GM19099 (cell line): ENCODE data around the gene NUDT3.

ENCODE experiments used
- POLR2A ChIP-seq: IDR thresholded peaks from 3 replicates; pipeline ENCODE4 v1.6.1; 2011; ENCODE audit warnings: low read depth; ENCODE audit not compliant: insufficient read length; ENCODE audit errors: extremely low read depth

Gene NUDT3

DNA sequence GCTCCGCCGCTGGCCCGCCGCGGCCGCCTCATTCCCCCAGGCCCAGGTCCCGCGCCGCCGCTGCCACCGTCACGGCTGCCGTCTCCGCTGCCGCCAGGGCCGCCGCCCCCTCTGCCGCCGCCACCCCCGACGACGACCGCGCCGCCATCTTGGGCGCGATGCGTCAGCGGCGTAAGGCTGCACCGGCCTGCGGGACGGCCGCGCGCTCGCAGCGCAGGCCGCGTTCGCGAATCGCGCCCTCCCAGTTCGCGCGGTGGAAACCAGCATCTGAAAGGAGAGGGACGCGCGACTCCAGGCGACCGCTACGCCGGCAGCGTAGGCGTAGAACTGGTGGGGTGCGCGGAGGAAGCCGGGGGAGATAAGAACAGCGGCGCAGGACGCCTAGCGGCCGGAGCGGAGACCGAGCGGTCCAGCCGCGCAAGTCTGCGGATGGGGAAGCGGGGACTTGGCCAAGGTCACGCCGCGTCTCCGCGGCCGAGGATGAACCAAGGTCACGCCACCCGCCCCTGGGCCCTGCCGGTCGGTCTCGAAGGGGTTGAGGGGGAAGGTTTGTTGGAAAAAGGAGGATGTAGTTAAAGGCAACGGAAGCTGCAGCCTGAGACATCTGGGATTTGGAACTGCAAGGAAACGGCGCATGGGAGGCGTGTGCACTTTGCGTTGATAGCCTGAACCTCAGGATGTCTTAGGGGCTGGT, at the start of gene NUDT3:
Gene NUDT3, minus strand, starts transcription at position 173 of the 694 bp plus-strand sequence. CDS start 307 bp downstream, outside the sequence.
- TF ChIP-seq POLR2A: peak; percentile 83

DNA sequence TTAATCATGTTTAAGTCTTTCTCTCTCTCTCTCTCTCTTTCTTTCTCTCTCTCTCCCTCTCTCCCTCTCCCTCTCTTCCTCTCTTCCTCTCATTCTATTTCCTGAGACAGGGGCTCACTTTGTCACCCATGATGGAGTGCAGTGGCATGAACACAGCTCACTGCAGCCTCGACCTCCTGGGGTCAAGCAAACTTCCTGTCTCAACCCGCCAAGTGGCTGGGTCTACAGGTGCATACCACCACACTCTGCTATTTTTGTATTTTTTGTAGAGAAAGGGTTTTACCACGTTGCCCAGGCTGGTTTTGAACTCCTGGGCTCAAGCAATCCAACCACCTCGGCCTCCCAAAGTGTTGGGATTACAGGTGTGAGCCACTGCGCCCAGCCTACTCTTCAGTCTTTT, 49.1 kb upstream of the NUDT3 start:
- TF ChIP-seq POLR2A: no peak

DNA sequence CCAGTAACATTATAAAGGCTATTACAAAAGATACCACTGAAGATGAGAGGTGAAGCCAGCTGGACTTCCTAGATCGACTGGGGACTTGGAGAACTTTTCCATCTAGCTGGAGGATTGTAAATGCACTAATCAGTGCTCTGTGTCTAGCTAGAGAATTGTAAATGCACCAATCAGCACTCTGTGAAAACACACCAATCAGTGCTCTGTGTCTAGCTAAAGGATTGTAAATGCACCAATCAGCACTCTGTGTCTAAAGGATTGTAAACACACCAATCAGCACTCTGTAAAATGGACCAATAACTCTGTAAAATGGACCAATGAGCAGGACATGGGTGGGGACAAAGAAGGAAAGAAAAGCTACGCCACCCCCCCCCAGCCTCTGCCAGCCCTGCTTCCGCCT, 47.0 kb upstream of the NUDT3 start:
- no peak for TF ChIP-seq POLR2A

DNA sequence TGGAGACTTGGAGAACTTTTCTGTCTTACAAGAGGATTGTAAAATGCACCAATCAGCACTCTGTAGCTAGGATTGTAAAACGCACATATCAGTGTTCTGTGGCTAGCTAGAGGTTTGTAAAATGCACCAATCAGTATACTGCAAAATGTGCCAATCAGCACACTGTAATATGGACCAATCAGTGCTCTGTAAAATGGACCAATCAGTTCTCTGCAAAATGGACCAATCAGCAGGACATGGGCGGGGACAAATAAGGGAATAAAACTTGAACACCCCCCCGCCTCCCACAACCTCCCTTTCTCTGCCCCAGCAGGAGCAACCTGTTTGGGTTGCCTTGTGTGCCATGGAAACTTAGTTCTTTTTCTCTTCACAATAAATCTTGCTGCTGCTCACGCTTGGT, 46.2 kb upstream of the NUDT3 start:
- no peak for TF ChIP-seq POLR2A

DNA sequence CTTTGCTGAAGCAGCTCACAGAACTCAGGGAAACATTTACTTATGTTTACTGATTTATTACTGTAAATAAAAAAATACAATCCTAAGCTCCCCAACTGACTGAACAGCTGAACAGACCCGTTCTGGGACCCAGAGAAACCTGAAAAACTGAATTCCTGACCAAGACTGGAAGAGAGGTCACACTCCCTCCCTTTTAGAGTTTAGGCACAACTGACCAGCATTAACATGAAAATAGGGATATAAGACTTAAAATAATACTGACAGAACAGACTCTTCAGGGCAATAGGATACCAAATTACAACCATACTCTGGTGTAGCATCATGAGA, 45.1 kb upstream of the NUDT3 start:
- TF ChIP-seq POLR2A: no peak

DNA sequence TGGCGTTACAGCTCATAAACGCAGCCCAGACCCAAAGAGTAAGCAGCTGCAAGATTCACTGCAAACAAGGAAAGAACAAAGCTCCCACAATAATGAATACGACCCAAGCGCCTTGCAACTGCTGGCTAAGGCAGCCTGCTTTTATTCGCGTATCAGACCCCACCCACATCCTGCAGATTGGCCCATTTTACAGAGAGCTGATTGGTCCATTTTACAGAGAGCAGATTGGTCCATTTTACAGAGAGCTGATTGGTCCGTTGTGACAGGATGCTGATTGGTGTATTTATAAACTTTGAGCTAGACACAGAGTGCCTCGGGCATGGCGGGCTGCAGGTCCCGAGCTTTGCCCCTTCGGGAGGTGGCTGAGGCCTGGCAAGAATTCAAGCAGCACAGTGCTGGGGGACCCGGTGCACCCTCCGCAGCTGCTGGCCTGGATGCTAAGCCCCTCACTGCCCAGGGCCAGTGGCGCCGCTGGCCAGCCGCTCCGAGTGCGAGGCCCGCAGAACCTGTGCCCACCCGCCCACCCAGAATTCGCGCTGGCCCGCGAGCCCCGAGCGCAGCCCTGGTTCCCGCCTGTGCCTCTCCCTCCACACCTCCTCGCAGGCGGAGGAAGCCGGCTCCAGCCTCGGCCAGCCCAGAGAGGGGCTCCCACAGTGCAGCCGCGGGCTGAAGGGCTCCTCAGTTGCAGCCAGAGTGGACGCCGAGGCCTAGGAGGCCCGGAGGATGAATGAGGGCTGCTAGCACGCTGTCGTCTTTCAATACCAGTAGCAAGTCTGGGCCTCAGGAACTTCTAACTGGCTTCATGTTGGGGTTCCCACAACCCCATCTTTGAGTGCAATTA, 44.6 kb upstream of the NUDT3 start:
- no peak for TF ChIP-seq POLR2A

DNA sequence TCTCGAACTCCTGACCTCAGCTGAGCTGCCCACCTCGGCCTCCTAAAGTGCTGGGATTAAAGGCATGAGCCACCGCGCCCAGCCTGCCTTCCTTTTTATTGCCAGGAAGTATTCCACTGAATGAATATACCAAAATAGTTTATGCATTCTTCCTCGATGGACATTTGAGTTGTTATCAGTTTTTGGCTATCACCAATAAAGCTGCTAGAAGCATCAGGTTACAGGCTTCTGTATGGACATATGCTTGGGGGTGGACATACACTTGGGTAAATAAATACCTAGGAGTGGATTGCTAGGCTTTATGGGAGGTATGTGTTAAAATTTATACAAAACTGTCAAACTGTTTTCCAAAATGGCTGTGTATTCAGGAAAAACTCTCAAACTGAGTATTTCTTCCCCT, 43.4 kb upstream of the NUDT3 start:
- TF ChIP-seq POLR2A: no peak

DNA sequence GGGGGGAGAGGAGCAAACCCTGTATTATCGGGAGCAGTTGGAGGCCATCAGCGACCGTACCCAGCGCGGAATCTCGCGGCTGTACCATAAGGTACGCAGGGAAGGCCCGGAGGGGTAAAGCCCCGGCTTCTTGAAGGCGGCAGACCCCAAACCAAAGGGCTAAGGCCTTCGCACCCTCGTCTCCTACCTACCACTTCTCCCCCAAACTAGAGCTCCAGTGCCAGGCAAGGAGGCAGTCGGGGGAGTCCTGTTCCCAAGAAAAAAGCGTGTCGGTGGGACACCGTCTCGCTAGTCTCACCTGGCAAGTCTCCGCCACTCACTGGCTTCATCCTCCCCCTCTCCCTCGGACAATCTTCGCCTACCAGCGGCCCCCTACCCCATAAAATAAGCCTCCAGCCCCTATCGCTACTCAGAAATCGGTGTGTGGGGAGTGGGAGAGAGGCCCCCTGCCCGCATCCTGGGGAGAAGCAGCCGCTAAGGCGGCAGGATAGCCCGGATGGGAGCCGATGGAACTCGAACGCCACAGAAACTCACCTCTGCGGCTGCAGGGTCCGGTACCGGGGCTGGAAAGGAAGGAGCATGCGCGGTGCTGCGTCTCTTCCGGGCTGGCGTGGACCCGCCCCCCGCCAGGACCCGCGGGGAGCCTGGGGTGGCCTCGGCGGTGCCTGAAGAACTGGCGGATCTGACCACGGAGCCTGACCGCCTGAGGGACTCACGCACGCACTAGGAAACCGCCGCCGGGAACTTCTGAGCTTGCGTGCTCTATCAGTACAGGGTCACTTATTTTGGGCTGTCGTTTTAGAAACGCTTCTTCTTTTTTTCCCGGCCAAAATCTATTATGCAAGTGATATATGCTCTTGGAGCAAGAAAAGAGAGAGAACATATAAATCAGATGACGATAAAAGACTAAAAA, 33.3 kb upstream of the NUDT3 start, which contains the start of gene RPS10:
Gene RPS10, minus strand, starts transcription at position 572 of the 913 bp plus-strand sequence. CDS start 848 bp downstream, outside the sequence.
- peak; percentile 94 for TF ChIP-seq POLR2A

DNA sequence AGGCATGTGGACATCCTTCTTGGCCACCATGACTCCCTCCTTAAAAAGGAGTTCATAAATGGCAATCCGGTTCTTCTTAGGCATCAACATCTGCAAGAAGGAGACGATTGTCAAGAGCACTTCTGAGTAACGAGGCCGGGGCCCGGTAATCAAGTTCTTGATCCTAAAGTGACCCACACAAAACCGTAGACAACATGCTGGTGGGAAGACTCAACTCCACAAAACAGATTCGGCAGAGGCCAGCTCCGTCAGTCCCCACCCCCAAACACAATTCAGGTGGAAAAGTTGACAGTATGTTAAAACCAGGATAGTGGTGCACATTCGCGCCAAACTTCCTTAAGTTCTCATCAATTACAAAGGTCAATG, 32.6 kb upstream of the NUDT3 start:
- TF ChIP-seq POLR2A: no peak

DNA sequence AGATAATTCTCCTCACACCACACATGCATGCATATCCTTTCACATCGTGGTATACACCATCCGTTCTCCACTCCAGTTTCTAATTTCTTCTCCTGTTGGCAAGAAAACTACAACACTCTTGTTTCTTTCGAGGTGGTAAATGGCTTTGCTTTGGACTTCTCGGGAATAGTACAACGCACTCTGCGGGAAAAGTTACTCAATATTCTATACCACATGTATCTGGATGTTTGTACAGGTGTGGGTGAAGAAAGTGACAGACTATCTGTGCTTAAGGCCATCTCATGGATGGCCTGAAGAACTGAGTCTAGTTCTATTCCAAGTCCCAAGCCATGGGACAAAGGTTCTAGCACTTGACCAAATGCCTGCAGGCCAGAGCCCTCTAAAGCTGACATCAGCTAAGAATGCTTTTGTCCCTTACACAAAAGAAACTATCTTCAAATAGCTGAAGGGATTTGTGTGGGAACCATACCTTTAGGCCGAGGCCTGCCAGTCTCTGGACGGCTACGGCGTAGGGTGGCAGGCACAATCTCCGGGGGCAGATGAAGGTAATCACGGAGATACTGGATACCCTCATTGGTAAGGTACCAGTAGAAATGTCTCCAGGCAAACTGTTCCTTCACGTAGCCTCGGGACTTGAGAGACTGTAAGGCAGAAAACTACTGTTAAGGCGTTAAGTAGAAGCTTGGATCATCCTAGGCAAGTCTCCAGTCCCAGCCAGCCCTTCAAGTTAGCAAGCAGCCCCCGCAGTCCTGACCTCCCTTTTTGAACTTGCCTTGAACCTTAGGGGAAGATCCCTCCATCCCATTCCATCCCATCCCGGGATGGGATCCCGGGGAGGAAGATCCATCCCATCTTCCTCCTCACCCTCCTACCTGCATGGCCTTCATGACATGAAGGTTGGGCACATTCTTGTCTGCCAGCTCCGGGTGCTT, 32.0 kb upstream of the NUDT3 start:
- no peak for TF ChIP-seq POLR2A

DNA sequence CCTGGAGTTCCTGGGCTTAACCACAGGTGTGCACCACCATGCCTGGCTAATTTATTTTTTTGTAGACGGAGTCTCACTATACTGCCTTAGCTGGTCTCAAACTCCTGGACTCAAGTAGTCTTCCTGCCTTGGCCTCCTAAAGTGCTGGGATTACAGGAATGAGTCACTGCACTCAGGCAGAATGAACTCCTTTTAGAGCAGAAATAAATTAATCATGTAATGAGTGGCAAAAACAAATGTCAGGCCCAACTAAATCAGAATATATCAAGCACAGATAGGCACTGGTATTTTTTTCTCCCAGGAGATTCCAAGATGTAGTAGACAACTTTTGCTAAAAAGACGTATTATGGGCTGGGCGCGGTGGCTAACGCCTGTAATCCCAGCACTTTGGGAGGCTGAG, 30.8 kb upstream of the NUDT3 start:
- no peak for TF ChIP-seq POLR2A

DNA sequence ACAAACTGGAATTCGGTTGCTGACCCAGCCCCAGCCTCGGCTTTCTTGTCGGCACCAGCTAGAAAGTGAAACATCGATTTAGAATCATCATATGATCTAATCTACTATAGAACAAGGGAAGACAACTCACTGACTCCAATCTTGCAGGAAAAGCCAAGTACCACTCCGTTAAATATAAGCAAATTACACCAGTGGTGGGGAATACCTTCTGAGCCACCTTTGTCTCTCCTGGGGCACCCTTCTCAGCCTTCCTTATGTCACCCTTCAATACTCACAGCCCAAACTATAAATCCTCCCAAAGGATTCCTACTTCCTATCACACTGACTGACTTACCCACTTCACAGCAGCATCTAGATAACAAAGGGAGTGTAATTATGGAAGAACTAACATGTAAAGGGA, 25.9 kb upstream of the NUDT3 start:
- no peak for TF ChIP-seq POLR2A

DNA sequence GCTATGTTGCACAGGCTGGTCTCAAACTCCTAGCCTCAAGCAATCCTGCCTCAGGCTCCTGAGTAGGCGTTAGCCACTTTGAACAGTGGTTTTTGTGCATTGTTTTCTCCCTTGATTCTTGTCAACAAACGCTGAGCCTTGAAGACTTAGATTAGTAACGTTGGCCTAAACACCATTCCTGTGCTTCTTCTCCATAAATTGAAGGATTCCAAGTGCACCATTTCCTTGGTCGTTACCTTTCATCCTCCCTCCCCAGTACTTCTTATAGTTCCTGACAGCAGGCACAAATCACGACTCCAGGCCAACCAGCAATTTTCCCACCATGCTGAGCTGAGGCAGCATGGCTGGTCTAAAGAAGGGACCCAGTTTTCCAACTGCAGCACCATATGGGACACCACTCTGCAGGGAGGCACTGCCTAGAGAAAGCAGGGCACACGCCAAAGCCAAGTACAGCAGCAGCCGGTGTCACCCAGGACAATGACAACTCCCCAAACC, 24.5 kb upstream of the NUDT3 start:
- TF ChIP-seq POLR2A: no peak
